ENCODE measurements around the gene RNF187. TPM values are rescaled to one million over a fixed set of nuclear protein-coding genes. Genes with fewer than 3 reads are reported as not detected.
A peak's percentile ranks its signal among the peaks of the same experiment; 100 is the strongest.

RNF187 gene
- total and polyA plus RNA-seq, 12 donors = 18.9 to 99.7 (median 85.9) TPM

DNA sequence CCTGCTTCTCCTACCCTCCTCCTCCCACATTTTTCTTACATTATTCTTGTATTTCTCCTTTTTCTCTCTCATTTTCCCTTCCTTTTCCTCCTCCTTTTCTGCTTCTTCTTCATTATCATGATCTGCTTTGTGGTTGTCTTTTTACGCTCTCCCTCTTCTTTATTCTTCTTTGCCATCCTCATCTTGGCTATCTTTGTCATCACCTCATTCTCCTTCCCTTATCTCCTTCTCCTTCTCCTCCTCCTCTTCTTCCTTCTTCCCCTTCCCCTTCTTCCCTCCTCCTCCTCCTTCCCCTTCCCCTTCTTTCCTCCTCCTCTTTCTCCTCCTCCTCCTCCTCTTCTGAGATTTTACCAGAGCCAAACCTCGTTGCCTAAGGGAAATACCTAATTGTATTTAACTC is 30.5 kb downstream of the RNF187 start:
- TF ChIP-seq, protein P1, sequence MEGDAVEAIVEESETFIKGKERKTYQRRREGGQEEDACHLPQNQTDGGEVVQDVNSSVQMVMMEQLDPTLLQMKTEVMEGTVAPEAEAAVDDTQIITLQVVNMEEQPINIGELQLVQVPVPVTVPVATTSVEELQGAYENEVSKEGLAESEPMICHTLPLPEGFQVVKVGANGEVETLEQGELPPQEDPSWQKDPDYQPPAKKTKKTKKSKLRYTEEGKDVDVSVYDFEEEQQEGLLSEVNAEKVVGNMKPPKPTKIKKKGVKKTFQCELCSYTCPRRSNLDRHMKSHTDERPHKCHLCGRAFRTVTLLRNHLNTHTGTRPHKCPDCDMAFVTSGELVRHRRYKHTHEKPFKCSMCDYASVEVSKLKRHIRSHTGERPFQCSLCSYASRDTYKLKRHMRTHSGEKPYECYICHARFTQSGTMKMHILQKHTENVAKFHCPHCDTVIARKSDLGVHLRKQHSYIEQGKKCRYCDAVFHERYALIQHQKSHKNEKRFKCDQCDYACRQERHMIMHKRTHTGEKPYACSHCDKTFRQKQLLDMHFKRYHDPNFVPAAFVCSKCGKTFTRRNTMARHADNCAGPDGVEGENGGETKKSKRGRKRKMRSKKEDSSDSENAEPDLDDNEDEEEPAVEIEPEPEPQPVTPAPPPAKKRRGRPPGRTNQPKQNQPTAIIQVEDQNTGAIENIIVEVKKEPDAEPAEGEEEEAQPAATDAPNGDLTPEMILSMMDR (IDR thresholded peaks at IDR 0.05) = no peak
- Histone ChIP-seq H3K27me3 (peaks cover 0 to 30% (median 0%) of the 10 kb centered on the region in 7 donors), H3K4me1 (no peaks in the 10 kb centered on the region), H3K27ac (no peak overlapping the region), H3K36me3 (no peaks in the 10 kb centered on the region), H3K9me3 (peaks cover 0 to 4% (median 0%) of the 10 kb centered on the region in 11 donors), H3K4me3 (no peak overlapping the region)
- intact Hi-C loops (cut with DNase I) = loop anchor here in 2 of 10 donors (5.0 kb wide), 3 partner anchors 305 to 515 kb away; no protein-coding TSS in a partner anchor
- no peak for ATAC-seq
- WGBS, 2 donors = 48% methylated on average over 2 of the region's 2 CpGs
- DNase-seq = no peak

DNA sequence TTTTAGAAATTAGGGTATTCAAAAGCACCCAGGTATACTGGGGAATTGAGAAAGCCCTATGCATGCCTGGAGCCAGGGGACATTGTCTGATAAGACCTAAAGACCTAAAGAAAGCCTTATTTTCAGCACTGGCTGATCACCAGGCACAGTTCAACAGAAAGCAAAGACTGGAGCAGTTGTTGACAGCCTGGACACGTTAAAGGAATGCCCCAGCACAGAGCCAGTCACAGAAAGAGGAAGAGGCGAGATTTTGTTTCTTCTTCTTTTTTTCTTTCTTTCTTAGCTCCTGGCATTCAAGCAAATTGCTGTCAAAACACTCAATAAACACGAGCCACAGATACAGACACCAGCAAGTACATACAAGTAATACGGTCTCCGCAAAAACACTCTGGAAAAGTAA is 40.4 kb downstream of the RNF187 start:
- WGBS, 2 donors = 24 to 37% methylated on average over 5 of the region's 5 CpGs
- no peak overlapping the region for H3K4me3 ChIP-seq
- no peaks in the 10 kb centered on the region for H3K9me3 ChIP-seq
- peak in 2 of 8 donors; percentile 49 to 79 for ATAC-seq
- H3K27ac ChIP-seq = no peak overlapping the region
- H3K27me3 ChIP-seq = peaks cover 0 to 23% (median 0%) of the 10 kb centered on the region in 7 donors
- intact Hi-C loops (cut with DNase I) = no loop called here
- TF ChIP-seq, protein P1 (IDR thresholded peaks at IDR 0.05) = no peak
- no peaks in the 10 kb centered on the region for H3K36me3 ChIP-seq
- DNase-seq = no peak
- peaks cover 0 to 9% (median 3%) of the 10 kb centered on the region in 9 donors for H3K4me1 ChIP-seq

DNA sequence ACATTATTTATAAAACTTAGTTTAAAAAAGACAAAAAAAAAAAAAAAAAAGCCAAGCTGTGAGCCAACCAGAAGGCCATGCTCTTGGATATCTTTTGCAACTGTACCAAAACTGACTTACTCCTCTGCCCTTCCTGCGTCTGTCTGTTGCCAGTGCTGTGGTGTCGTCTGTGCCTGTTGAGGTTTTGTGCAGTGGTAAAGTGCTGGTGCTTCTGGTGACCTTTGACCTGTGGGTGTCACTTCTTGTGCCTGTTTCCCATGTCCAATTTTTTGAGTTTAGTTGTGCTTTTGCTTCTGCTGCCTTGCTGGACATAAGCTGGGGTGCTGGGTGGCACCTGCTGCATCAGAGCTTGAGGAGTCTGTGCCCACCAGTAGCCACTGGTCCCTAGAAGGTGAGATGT is 41.4 kb downstream of the RNF187 start:
- intact Hi-C loops (cut with DNase I) = no loop called here
- Histone ChIP-seq H3K27me3 (peaks cover 0 to 23% (median 0%) of the 10 kb centered on the region in 7 donors), H3K36me3 (no peaks in the 10 kb centered on the region), H3K9me3 (no peaks in the 10 kb centered on the region), H3K27ac (no peak overlapping the region), H3K4me3 (no peak overlapping the region), H3K4me1 (peaks cover 0 to 14% (median 6%) of the 10 kb centered on the region in 9 donors)
- DNase-seq = no peak
- no peak for ATAC-seq
- 56 to 74% methylated on average over 2 of the region's 2 CpGs for WGBS, 2 donors
- TF ChIP-seq, protein P1 (IDR thresholded peaks at IDR 0.05) = no peak

DNA sequence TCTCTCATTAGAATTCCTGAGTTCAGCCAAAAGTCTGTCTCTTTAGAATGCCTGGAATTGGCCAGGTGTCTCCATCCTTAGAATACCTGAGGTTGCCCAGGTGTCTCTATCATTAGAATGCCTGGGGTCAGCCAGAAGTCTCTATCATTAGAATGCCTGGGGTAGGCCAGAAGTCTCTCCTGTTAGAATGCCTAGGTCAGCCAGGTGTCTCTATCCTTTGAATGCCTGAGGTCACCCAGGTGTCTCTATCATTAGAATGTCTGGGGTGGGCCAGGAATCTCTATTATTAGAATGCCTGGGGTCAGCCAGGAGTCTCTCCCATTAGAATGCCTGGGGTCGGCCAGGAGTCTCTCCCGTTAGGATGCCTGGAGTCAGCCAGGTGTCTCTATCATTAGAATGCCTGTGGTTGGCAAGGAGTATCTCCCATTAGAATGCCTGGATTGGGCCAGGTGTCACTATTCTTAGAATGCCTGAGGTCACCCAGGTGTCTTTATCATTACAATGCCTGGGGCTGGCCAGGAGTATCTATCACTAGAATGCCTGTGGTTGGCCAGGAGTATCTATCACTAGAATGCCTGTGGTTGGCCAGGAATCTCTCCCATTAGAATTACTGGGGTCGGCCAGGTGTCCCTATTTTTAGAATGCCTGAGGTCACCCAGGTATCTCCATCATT is 43.0 kb downstream of the RNF187 start:
- no peak for DNase-seq
- Histone ChIP-seq H3K4me1 (peaks cover 0 to 20% (median 6%) of the 10 kb centered on the region in 9 donors), H3K9me3 (peaks cover 0 to 2% (median 0%) of the 10 kb centered on the region in 11 donors), H3K36me3 (no peaks in the 10 kb centered on the region), H3K4me3 (no peak overlapping the region), H3K27ac (no peak overlapping the region), H3K27me3 (peaks cover 0 to 23% (median 0%) of the 10 kb centered on the region in 7 donors)
- 70 to 77% methylated on average over 3 of the region's 3 CpGs for WGBS, 2 donors
- TF ChIP-seq, protein P1 (IDR thresholded peaks at IDR 0.05) = no peak
- intact Hi-C loops (cut with DNase I) = no loop called here
- no peak for ATAC-seq

Measured in heart right ventricle (tissue), 16 donors.